GM12878 (cell line): ENCODE data around the gene ATP5PO. TPM values are rescaled to one million over a fixed set of nuclear protein-coding genes. Genes with fewer than 3 reads are reported as not detected.
A peak's percentile ranks its signal among the peaks of the same experiment; 100 is the strongest.

ENCODE experiments used
- ATAC-seq: fragments of 200-7000 bp; cut with Tn5 transposase; 3 replicates; pipeline ENCODE4 v1.9.1; 2020; ENCODE audit warnings: mild to moderate bottlenecking, moderate library complexity
- Bru-seq: library from RNA; stranded (reverse); fragments of 400-500 nt; gene quantifications from one replicate; lab custom pipeline; 2021; lab: Mats Ljungman, UMichigan
- BruChase-seq, 2 experiments: library from RNA; stranded (reverse); fragments of 400-500 nt; gene quantifications; one replicate each; lab custom pipeline; 2021; lab: Mats Ljungman, UMichigan
- BruUV-seq: library from RNA; stranded (reverse); fragments of 400-500 nt; replicated peaks from 2 replicates; lab custom pipeline; 2021; lab: Mats Ljungman, UMichigan
- CTCF ChIA-PET: fragments of 300-600 bp; sonication (Branson Sonifier 250); formaldehyde crosslinking; extraction: SDS; loops from one replicate; lab custom pipeline; 2021; ENCODE audit warnings: inconsistent platforms; lab: Yijun Ruan, JAX
- POLR2A ChIA-PET: fragments of 350-600 bp; formaldehyde crosslinking; extraction: SDS; loops from one replicate; lab custom pipeline; 2021; ENCODE audit warnings: inconsistent platforms; lab: Charles Lee
- RAD21 ChIA-PET: fragments of 300-600 bp; sonication (Branson Sonifier 250); formaldehyde crosslinking; loops from one replicate; lab custom pipeline; 2023; ENCODE audit warnings: antibody characterized with exemption; ENCODE audit not compliant: unreplicated experiment; lab: Charles Lee
- SMC1A ChIA-PET: fragments of 300-600 bp; sonication (Branson Sonifier 250); formaldehyde crosslinking; loops from one replicate; lab custom pipeline; 2023; ENCODE audit not compliant: unreplicated experiment, uncharacterized antibody; lab: Charles Lee
- DNase-seq: peaks from one replicate; pipeline ENCODE4 v3.0.0-alpha.2; 2011; ENCODE audit warnings: low read depth, low spot score
- FAIRE-seq: peaks from 3 replicates; lab custom pipeline; 2011; peaks lifted over from hg19 to GRCh38; lab: Jason Lieb, UNC
- H2AFZ ChIP-seq: 2 replicates; pipeline ENCODE4 v1.6.0; 2011; ENCODE audit warnings: low read depth, low read length, control low read depth; ENCODE audit not compliant: control insufficient read depth
- H3K27ac ChIP-seq: 2 replicates; pipeline ENCODE4 v1.5.1; 2011; ENCODE audit warnings: control low read depth; ENCODE audit not compliant: control insufficient read depth, insufficient read depth
- H3K27me3 ChIP-seq, 2 experiments: replicated peaks in 1 of 2; 2 replicates each; pipeline versions ENCODE4 v1.6.0 to v1.6.1; 2011; ENCODE audit warnings: low read length in 1 of 2; ENCODE audit not compliant: control insufficient read depth in 2 of 2, insufficient read depth in 2 of 2
- H3K36me3 ChIP-seq, 2 experiments: 2 replicates each; pipeline ENCODE4 v1.5.1; 2011; ENCODE audit warnings: low read length in 1 of 2; ENCODE audit not compliant: control insufficient read depth in 2 of 2, insufficient read depth in 2 of 2
- H3K4me1 ChIP-seq: 2 replicates; pipeline ENCODE4 v1.6.1; 2011; ENCODE audit warnings: mild to moderate bottlenecking, low read length, moderate library complexity, mixed read lengths; ENCODE audit not compliant: control insufficient read depth, insufficient read depth
- H3K4me2 ChIP-seq: 2 replicates; pipeline ENCODE4 v1.6.0; 2011; ENCODE audit warnings: control low read depth; ENCODE audit not compliant: control insufficient read depth, insufficient read depth
- H3K4me3 ChIP-seq: fragments of 200-600 bp; sonication (generic); 2 replicates; pipeline ENCODE4 v1.5.1; 2016
- H3K79me2 ChIP-seq: 2 replicates; pipeline ENCODE4 v1.6.0; 2011; ENCODE audit warnings: low read length; ENCODE audit not compliant: control insufficient read depth, insufficient read depth
- H3K9ac ChIP-seq: 2 replicates; pipeline ENCODE4 v1.8.0; 2011; ENCODE audit warnings: low read length, control low read depth, mixed read lengths; ENCODE audit not compliant: control insufficient read depth, insufficient read depth
- H3K9me3 ChIP-seq: replicated peaks from 3 replicates; pipeline ENCODE4 v1.5.1; 2011; ENCODE audit warnings: mild to moderate bottlenecking, low read length; ENCODE audit not compliant: control insufficient read depth, insufficient read depth
- H4K20me1 ChIP-seq: 2 replicates; pipeline ENCODE4 v1.6.0; 2011; ENCODE audit not compliant: control insufficient read depth, insufficient read depth
- BHLHE40 ChIP-seq, 2 experiments: fragments of 450-650 bp in 1 of 2; IDR thresholded peaks; 2 replicates each; pipeline ENCODE4 v1.6.1; 2011 to 2017; ENCODE audit warnings: low read depth in 2 of 2, borderline replicate concordance in 1 of 2, improper control_type of control experiment in 1 of 2, low read length in 1 of 2, mild to moderate bottlenecking in 1 of 2
- ESRRA ChIP-seq: IDR thresholded peaks from 2 replicates; pipeline ENCODE4 v1.6.1; 2012; ENCODE audit warnings: mild to moderate bottlenecking, low read length, improper control_type of control experiment
- HSF1 ChIP-seq: fragments of 150-350 bp; IDR thresholded peaks from 2 replicates; pipeline ENCODE4 v1.6.1; 2014; ENCODE audit warnings: mild to moderate bottlenecking, low read depth, low read length
- SIN3A ChIP-seq: IDR thresholded peaks from 2 replicates; pipeline ENCODE4 v1.6.1; 2012; ENCODE audit warnings: low read depth, low read length, improper control_type of control experiment
- ZZZ3 ChIP-seq: IDR thresholded peaks from 2 replicates; pipeline ENCODE4 v1.6.1; 2011; ENCODE audit warnings: low read depth; ENCODE audit not compliant: control insufficient read depth, insufficient read length
- WGBS: methylation state at CpG from one replicate; pipeline ENCODE4 v1.1.6; 2016; ENCODE audit warnings: low lambda C conversion rate; ENCODE audit not compliant: insufficient replicate concordance, insufficient coverage; ENCODE audit errors: missing lambda C conversion rate; 5-methylcytosine and 5-hydroxymethylcytosine counted together
- in situ Hi-C: fragments of 300-500 bp; cut with MboI; formaldehyde crosslinking; loops from 9 replicates; pipeline ENCODE4 v1.14.3; 2018; ENCODE audit warnings: mixed read lengths
- intact Hi-C: fragments of 100-400 bp; cut with micrococcal nuclease; formaldehyde crosslinking; loops from one replicate; pipeline ENCODE4 v1.14.2; 2022; ENCODE audit not compliant: unreplicated experiment
- long read RNA-seq, 2 experiments: library from polyadenylated mRNA; unstranded; transcript quantifications; one replicate each; pipeline ENCODE4 v2.0.0, GENCODE V29; 2019 to 2020
- polyA minus RNA-seq, 3 experiments: library from RNA; depleted of rRNA, polyadenylated mRNA; stranded (reverse); fragments of >200 nt; gene quantifications; 2 replicates each; pipeline ENCODE4 v1.2.3, GENCODE V29; 2011
- polyA plus RNA-seq, 11 experiments: library from polyadenylated mRNA; depleted of rRNA in 4 of 11; unstranded in 6 of 11; stranded (reverse) in 5 of 11; fragments of >200 nt; fragmentation: Nextera tagmentation in 4 of 11; fragmentation: Illumina TruSeq in 1 of 11; extraction: Ambion mirVana in 4 of 11; extraction: Trizol in 1 of 11; gene quantifications; 1 replicate in 1 of 11; 2 replicates in 10 of 11; pipeline versions ENCODE4 v1.2.1 to v1.2.3, GENCODE V29; 2011 to 2016; ENCODE audit warnings: inconsistent platforms in 2 of 11, missing spikeins in 2 of 11, low read depth in 1 of 11
- total RNA-seq, 4 experiments: library from RNA; depleted of rRNA in 3 of 4; stranded (reverse); fragments of >200 nt in 3 of 4; fragmentation: Illumina TruSeq in 1 of 4; extraction: Trizol in 1 of 4; gene quantifications; 2 replicates each; pipeline versions ENCODE4 v1.2.1 to v1.2.3, GENCODE V29; 2013 to 2021
- TF ChIP-seq, protein P1 (sequence below): IDR thresholded peaks from 2 replicates; pipeline ENCODE4 v1.6.1; 2011; ENCODE audit warnings: mild to moderate bottlenecking, low read depth, low read length, moderate library complexity; ENCODE audit not compliant: insufficient replicate concordance

ATP5PO gene
- total RNA-seq (2013; cell fraction: nucleolus; rRNA removed), result 77.0 and 85.3 TPM in 2 replicates
- total RNA-seq (2014; rRNA removed), result 251 and 274 TPM in 2 replicates
- total RNA-seq (2014; rRNA removed; fragmentation: Illumina TruSeq; extraction: Trizol), result 274 and 284 TPM in 2 replicates
- 264 and 294 TPM in 2 replicates for total RNA-seq (2021)
- polyA plus RNA-seq (2011; ENCODE audit: low read depth), result 302 TPM
- 489 and 621 TPM in 2 replicates for polyA plus RNA-seq (2011; rRNA removed)
- polyA plus RNA-seq (2011; cell fraction: cytosol; rRNA removed), result 328 and 400 TPM in 2 replicates
- 156 and 195 TPM in 2 replicates for polyA plus RNA-seq (2011; cell fraction: nucleus; rRNA removed)
- 272 and 296 TPM in 2 replicates for polyA plus RNA-seq (2012)
- 451 and 464 TPM in 2 replicates for polyA plus RNA-seq (2014; fragmentation: Illumina TruSeq; extraction: Trizol)
- 1,000 to 10,000 TPM; 1,461 to 1,656 TPM for polyA plus RNA-seq (2014; fragmentation: Nextera tagmentation; extraction: Ambion mirVana)
- polyA plus RNA-seq (2014; rRNA removed), result 299 and 374 TPM in 2 replicates
- 100 to 1,000 TPM; 610 to 625 TPM for polyA plus RNA-seq (2016; fragmentation: Nextera tagmentation; extraction: Ambion mirVana)
- polyA minus RNA-seq (2011; rRNA and poly(A)+ RNA removed), result 172 and 176 TPM in 2 replicates
- polyA minus RNA-seq (2011; cell fraction: cytosol; rRNA and poly(A)+ RNA removed), result 36.1 and 53.4 TPM in 2 replicates
- 45.9 and 63.6 TPM in 2 replicates for polyA minus RNA-seq (2011; cell fraction: nucleus; rRNA and poly(A)+ RNA removed)
- percentile 98 among the genes with signal in this experiment for Bru-seq, nascent RNA
- percentile 100 among the genes with signal in this experiment for BruChase-seq, experiment 1, labeled RNA remaining after a 6-hour chase
- BruChase-seq, experiment 2, labeled RNA remaining after a 2-hour chase, result percentile 99 among the genes with signal in this experiment
- long read RNA-seq, experiment 1, transcript ATP5PO-201 (7 exons, 932 nt), result major isoform, 268 of 283 reads
- long read RNA-seq, experiment 1, partial matches to known transcripts, result 9 of 283 reads
- long read RNA-seq, experiment 1, other reads (novel, unspliced or antisense), result 6 of 283 reads
- long read RNA-seq, experiment 2, transcript ATP5PO-201 (7 exons, 932 nt), result major isoform, 901 of 941 reads
- long read RNA-seq, experiment 2, transcript ATP5PO-205 (6 exons, 583 nt), result minor isoform, 5 of 941 reads
- long read RNA-seq, experiment 2, partial matches to known transcripts, result 17 of 941 reads
- long read RNA-seq, experiment 2, other reads (novel, unspliced or antisense), result 18 of 941 reads

DNA sequence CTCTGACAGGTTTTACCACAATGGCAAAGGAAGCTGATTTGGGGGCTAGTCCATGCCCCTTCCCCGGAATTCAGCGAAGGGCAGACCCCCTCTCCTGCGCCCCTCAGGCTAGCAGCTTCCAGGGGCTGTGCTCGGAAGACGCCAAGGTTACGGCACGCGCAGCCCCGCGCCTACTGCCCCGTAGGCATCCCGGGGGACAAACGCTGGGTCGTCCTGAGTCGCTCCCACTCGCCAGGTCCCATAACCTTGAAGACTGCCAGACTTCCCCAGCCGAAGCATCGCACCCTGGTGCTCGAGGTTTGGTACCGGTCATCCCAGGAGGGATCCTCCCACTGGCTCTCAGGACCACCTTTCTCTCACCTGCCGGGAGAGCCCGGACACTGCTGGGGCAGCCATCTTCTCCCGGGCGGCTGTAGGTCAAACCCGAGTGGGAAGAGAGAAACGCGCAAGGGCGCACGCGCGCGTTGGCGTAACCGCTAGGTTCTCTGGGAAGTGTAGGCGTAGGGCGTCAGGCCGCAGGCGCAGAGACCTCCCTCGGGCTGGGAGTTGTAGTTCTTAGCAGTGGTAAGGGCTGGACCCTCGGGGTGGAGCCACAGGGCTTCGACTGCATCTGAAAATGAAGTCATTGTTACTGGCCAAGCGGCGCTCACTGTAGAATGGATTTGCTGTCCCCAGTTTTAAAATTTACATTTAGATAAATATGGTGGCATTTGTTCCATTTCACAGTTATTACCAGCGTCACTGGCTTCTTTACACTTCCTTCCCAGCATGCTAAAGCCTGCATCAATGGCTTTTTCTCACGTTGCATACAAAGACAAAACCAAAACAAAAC is at the start of gene ATP5PO:
ATP5PO (minus strand) TSS at position 437 of the 832 bp plus-strand sequence; CDS start at position 396, 41 bp downstream.
- ChIA-PET RAD21 (interaction anchor here (0.7 to 1.4 kb wide), 3 partner anchors 8 to 435 kb away, joined by 3 to 11 read pairs (median 3); no protein-coding TSS in a partner anchor), CTCF (interaction anchor here (1.1 to 2.2 kb wide), 4 partner anchors 8 to 452 kb away, joined by 3 to 16 read pairs (median 4); no protein-coding TSS in a partner anchor), POLR2A (interaction anchor here (1.0 kb wide), 1 partner anchor 23 kb away, joined by 4 read pairs; no protein-coding TSS in a partner anchor), SMC1A (interaction anchor here (0.6 to 2.3 kb wide), 3 partner anchors 8 to 234 kb away, joined by 3 to 13 read pairs (median 5); no protein-coding TSS in a partner anchor)
- intact Hi-C loops, result loop anchor here (2.0 kb wide), 1 partner anchor 273 kb away; the partner anchor contains the start of gene ITSN1
- Histone ChIP-seq H3K27me3 (no peaks in the 10 kb centered on the region), H3K36me3 (peaks cover 0 to 22% of the 10 kb centered on the region in 2 experiments; a peak in 2 of 4 replicates), H3K9me3 (no peaks in the 10 kb centered on the region), H3K4me3 (peak within 1 kb of the TSS; percentile 87), H3K9ac (peak within 1 kb of the TSS; percentile 99), H4K20me1 (no peaks in the 10 kb centered on the region), H2AFZ (peak within 1 kb of the TSS; percentile 98), H3K4me2 (peak within 1 kb of the TSS; percentile 93), H3K4me1 (peaks cover 4% of the 10 kb centered on the region; the same call in 1 of the 2 replicates), H3K27ac (peak within 1 kb of the TSS; percentile 95), H3K79me2 (peaks cover 31% of the 10 kb centered on the region)
- ATAC-seq (peak; percentile 99), DNase-seq (peak; percentile 96), FAIRE-seq (peak; percentile 98)
- WGBS, result 2% methylated on average over 45 of the region's 45 CpGs
- in situ Hi-C loops, result no loop called here
- TSS peak; percentile 77 for BruUV-seq
- TF ChIP-seq HSF1, result peak; percentile 69; the same call in 1 of the 2 replicates
- TF ChIP-seq, protein P1, sequence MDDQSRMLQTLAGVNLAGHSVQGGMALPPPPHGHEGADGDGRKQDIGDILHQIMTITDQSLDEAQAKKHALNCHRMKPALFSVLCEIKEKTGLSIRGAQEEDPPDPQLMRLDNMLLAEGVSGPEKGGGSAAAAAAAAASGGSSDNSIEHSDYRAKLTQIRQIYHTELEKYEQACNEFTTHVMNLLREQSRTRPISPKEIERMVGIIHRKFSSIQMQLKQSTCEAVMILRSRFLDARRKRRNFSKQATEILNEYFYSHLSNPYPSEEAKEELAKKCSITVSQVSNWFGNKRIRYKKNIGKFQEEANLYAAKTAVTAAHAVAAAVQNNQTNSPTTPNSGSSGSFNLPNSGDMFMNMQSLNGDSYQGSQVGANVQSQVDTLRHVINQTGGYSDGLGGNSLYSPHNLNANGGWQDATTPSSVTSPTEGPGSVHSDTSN, result no peak
- TF ChIP-seq ESRRA, result peak; percentile 76; the same call in 1 of the 2 replicates
- peak; percentile 79; the same call in 1 of the 2 replicates for TF ChIP-seq SIN3A
- TF ChIP-seq ZZZ3, result no peak
- TF ChIP-seq BHLHE40 (IDR thresholded peaks at IDR 0.05; ENCODE audit: borderline replicate concordance in 1 of 2, low read depth in 2 of 2, low read length in 1 of 2), result peak in 1 of 2 experiments; percentile 54; a peak in 1 of 4 replicates
